ENCODE results near the gene LRCOL1.

- no peak for TF ChIP-seq POLR2AphosphoS5 (IDR thresholded peaks at IDR 0.05; ENCODE audit: low read depth, low read length)
- no peak for TF ChIP-seq ZNF777 (CRISPR knock-in tag; IDR thresholded peaks at IDR 0.05)
- TF ChIP-seq CTCF (CRISPR knock-in tag; IDR thresholded peaks at IDR 0.05) = no peak
Observed at GRCh38 chr12:132606466-132606865, 3.9 kb downstream of the LRCOL1 start.

All from HepG2 (cell line).